HG03139 (cell line): ENCODE results near the gene NPIPB8.
"Not testable (repeated sequence)": the region's sequence is repeated elsewhere in the genome, so short reads cannot be mapped to it uniquely, and the experiment has no call there.

ENCODE experiments used
- ATAC-seq: cut with Tn5 transposase; IDR thresholded peaks from one replicate; pipeline ENCODE4 v1.9.1; 2021; ENCODE audit not compliant: unreplicated experiment

NPIPB8 gene

GRCh38 chr16:28623172-28623711, 14.6 kb upstream of the NPIPB8 start:
- no peak for ATAC-seq

GRCh38 chr16:28630905-28631304, 7.0 kb upstream of the NPIPB8 start:
- ATAC-seq, result not testable (repeated sequence)

GRCh38 chr16:28636093-28636823, 1.6 kb upstream of the NPIPB8 start:
- not testable (repeated sequence) for ATAC-seq

GRCh38 chr16:28638359-28638758, 494 bp downstream of the NPIPB8 start:
- ATAC-seq, result not testable (repeated sequence)

- ATAC-seq, result not testable (repeated sequence)
These were observed 2.1 kb downstream of the NPIPB8 start for GRCh38 chr16:28639959-28640358.

GRCh38 chr16:28666264-28666663, 28.4 kb downstream of the NPIPB8 start:
- ATAC-seq, result not testable (repeated sequence)

GRCh38 chr16:28667480-28667879, 29.6 kb downstream of the NPIPB8 start:
- ATAC-seq, result not testable (repeated sequence)

GRCh38 chr16:28668199-28668598, 30.3 kb downstream of the NPIPB8 start:
- ATAC-seq, result not testable (repeated sequence)

GRCh38 chr16:28688327-28688952, 50.6 kb downstream of the NPIPB8 start:
- not testable (repeated sequence) for ATAC-seq

GRCh38 chr16:28689425-28689824, 51.6 kb downstream of the NPIPB8 start:
- not testable (repeated sequence) for ATAC-seq

GRCh38 chr16:28691722-28692121, 53.9 kb downstream of the NPIPB8 start:
- not testable (repeated sequence) for ATAC-seq

- ATAC-seq, result not testable (repeated sequence)
These were observed 55.5 kb downstream of the NPIPB8 start for GRCh38 chr16:28693257-28693950.

- not testable (repeated sequence) for ATAC-seq
These were observed 61.9 kb downstream of the NPIPB8 start for GRCh38 chr16:28699792-28700191.

- ATAC-seq, result not testable (repeated sequence)
These were observed 62.5 kb downstream of the NPIPB8 start for GRCh38 chr16:28700349-28700748.

- not testable (repeated sequence) for ATAC-seq
These were observed 63.5 kb downstream of the NPIPB8 start for GRCh38 chr16:28701384-28701783.

- ATAC-seq, result not testable (repeated sequence)
These were observed 66.4 kb downstream of the NPIPB8 start for GRCh38 chr16:28704246-28704645.
